IPS-18a (cell line): Measurements from ENCODE around the gene NTM.

Source experiments
- H3K27ac ChIP-seq: one replicate; pipeline ENCODE4 v1.5.1; 2013; ENCODE audit warnings: low read length
- H3K27me3 ChIP-seq: one replicate; pipeline ENCODE4 v1.6.1; 2013; ENCODE audit warnings: mild to moderate bottlenecking, low read length; ENCODE audit not compliant: control insufficient read depth, insufficient read depth
- H3K36me3 ChIP-seq: one replicate; pipeline ENCODE4 v1.6.1; 2013; ENCODE audit warnings: low read depth, low read length; ENCODE audit not compliant: control insufficient read depth
- H3K4me1 ChIP-seq: one replicate; pipeline ENCODE4 v1.6.1; 2013; ENCODE audit warnings: low read depth, low read length; ENCODE audit not compliant: control insufficient read depth
- H3K4me3 ChIP-seq: one replicate; pipeline ENCODE4 v1.5.1; 2013; ENCODE audit warnings: low read length
- H3K9ac ChIP-seq: one replicate; pipeline ENCODE4 v1.6.1; 2013; ENCODE audit warnings: mild to moderate bottlenecking, low read length, moderate library complexity
- H3K9me3 ChIP-seq: one replicate; pipeline ENCODE4 v1.6.1; 2013; ENCODE audit warnings: low read depth, low read length; ENCODE audit not compliant: control insufficient read depth

Gene NTM

GRCh38 chr11:131375421-131375820 is 5.0 kb downstream of the NTM start:
- Histone ChIP-seq H3K9ac (no peak overlapping the region), H3K36me3 (no peaks in the 10 kb centered on the region), H3K4me3 (no peak overlapping the region), H3K27ac (no peak overlapping the region), H3K9me3 (no peaks in the 10 kb centered on the region), H3K27me3 (no peaks in the 10 kb centered on the region), H3K4me1 (peaks cover 28% of the 10 kb centered on the region)

GRCh38 chr11:131375915-131376314 is 5.5 kb downstream of the NTM start:
- Histone ChIP-seq H3K9ac (no peak overlapping the region), H3K27me3 (no peaks in the 10 kb centered on the region), H3K36me3 (no peaks in the 10 kb centered on the region), H3K27ac (no peak overlapping the region), H3K4me1 (peaks cover 23% of the 10 kb centered on the region), H3K9me3 (no peaks in the 10 kb centered on the region), H3K4me3 (no peak overlapping the region)

- no peaks in the 10 kb centered on the region for H3K36me3 ChIP-seq
- H3K4me1 ChIP-seq = no peaks in the 10 kb centered on the region
- H3K27me3 ChIP-seq = no peaks in the 10 kb centered on the region
- no peaks in the 10 kb centered on the region for H3K9me3 ChIP-seq
- H3K27ac ChIP-seq = no peak overlapping the region
- no peak overlapping the region for H3K9ac ChIP-seq
- no peak overlapping the region for H3K4me3 ChIP-seq
Measured at GRCh38 chr11:131378931-131379330, 8.5 kb downstream of the NTM start.

DNA sequence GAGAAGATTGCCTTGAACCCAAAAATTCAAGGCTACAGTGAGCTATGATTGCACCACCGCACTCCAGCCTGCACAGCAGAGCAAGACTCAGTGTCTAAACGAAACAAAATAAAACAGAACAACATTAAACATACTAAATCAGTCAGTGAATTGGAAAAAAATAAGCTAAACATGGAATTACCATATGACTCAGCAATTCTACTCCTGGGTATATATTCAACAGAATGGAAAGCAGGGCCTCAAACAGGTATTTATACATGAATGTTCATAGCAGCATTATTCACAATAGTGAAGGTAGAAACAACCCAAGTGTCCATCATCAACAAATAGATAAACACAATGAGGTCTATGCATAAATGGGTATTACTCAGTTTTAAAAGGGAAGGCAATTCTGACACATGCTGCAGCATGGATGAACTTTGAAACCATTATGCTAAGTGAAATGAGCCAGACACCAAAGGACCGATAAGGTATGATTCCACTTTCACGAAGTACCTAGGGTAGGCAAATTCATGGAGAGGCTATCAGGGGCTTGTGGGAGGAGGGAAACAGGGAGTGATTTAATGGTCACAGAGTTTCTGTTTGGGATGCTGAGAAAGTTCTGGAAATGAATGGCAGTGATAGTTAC is 15.5 kb downstream of the NTM start:
- Histone ChIP-seq H3K36me3 (no peaks in the 10 kb centered on the region), H3K4me3 (no peak overlapping the region), H3K4me1 (no peaks in the 10 kb centered on the region), H3K9me3 (no peaks in the 10 kb centered on the region), H3K27ac (no peak overlapping the region), H3K9ac (no peak overlapping the region), H3K27me3 (no peaks in the 10 kb centered on the region)

GRCh38 chr11:131386408-131386807 is 16.0 kb downstream of the NTM start:
- Histone ChIP-seq H3K4me3 (no peak overlapping the region), H3K27me3 (no peaks in the 10 kb centered on the region), H3K4me1 (no peaks in the 10 kb centered on the region), H3K9me3 (no peaks in the 10 kb centered on the region), H3K36me3 (no peaks in the 10 kb centered on the region), H3K27ac (no peak overlapping the region), H3K9ac (no peak overlapping the region)

DNA sequence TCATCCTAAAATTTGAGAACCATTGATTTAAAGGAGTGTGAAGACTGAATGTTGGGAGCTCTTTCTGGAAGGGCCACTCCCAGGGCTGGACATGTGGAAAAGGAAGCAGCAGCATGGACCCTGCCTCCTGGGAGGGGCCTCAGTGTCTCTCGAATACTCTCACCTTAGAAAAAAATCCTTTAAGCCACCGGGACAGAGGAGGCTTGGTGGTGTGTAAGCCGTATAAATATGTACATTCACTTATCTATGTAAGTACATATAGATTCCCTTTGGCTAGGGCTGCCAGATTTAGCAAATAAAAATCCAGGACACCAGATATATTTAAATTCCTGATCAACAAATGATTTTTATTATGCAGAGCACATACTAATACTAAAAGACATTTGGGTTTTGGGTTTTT is 17.6 kb downstream of the NTM start:
- peaks cover 7% of the 10 kb centered on the region for H3K4me1 ChIP-seq
- no peaks in the 10 kb centered on the region for H3K36me3 ChIP-seq
- no peak overlapping the region for H3K9ac ChIP-seq
- no peaks in the 10 kb centered on the region for H3K27me3 ChIP-seq
- no peak overlapping the region for H3K4me3 ChIP-seq
- no peaks in the 10 kb centered on the region for H3K9me3 ChIP-seq
- no peak overlapping the region for H3K27ac ChIP-seq

GRCh38 chr11:131389582-131389981 is 19.2 kb downstream of the NTM start:
- H3K27ac ChIP-seq = no peak overlapping the region
- H3K27me3 ChIP-seq = no peaks in the 10 kb centered on the region
- peaks cover 7% of the 10 kb centered on the region for H3K4me1 ChIP-seq
- no peak overlapping the region for H3K9ac ChIP-seq
- H3K36me3 ChIP-seq = no peaks in the 10 kb centered on the region
- no peaks in the 10 kb centered on the region for H3K9me3 ChIP-seq
- no peak overlapping the region for H3K4me3 ChIP-seq

DNA sequence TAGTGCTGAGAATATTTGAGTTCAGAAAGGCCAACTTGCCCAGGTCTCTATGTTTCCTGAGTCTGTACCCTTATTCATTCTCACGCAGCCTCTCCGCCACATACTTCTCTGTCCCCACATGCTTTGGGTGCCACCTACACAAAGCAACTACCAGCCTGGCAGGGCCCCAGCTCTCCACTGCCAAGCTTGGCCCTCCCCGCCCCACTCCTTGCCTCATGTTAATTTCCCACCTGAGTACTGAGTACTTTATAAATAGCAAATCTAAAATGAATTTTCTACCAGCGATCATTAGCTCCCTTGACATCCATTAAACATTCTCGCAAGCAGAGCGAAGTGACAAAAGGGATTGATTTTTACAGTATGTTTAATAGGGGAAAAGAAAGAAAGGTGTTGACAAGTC is 20.8 kb downstream of the NTM start:
- H3K9ac ChIP-seq = no peak overlapping the region
- H3K9me3 ChIP-seq = no peaks in the 10 kb centered on the region
- H3K36me3 ChIP-seq = no peaks in the 10 kb centered on the region
- H3K27me3 ChIP-seq = no peaks in the 10 kb centered on the region
- H3K4me1 ChIP-seq = peaks cover 7% of the 10 kb centered on the region
- H3K27ac ChIP-seq = no peak overlapping the region
- H3K4me3 ChIP-seq = no peak overlapping the region

DNA sequence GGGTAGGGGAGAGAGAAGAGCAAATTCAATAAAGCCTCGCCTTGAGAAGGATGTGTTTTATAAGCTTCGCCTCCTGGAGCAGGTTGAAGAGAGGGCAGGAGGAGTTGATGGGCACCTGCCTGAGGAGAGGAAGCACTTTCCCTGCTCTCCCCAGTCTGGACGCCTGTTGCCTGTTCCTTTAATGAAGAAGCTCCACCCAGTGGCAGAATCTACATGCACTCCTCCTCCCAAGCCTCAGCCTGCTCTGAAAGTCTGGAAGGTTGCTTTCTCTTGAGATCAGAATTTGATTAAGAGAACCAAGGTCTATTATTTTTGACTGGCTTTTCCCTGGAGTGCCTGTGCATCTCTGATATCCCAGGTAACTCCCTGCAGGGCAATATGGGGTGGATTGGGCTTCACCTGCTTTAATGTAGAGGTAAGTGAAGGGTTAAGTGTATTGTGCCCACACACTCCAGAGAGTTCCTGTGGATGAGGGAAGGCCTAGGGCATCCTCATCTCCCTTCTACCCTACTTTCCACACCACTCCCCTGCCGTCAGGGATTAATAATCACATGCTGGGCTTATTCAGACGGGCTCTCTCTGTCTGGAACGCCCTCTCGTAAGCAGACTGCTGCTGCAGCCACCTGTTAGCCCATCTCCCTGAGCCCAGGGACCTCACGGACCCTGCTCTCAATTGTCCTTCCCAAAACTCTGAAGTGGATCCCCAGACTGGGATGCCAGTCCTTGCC is 22.3 kb downstream of the NTM start:
- Histone ChIP-seq H3K9ac (no peak overlapping the region), H3K27ac (no peak overlapping the region), H3K27me3 (no peaks in the 10 kb centered on the region), H3K4me1 (peaks cover 7% of the 10 kb centered on the region), H3K9me3 (no peaks in the 10 kb centered on the region), H3K4me3 (no peak overlapping the region), H3K36me3 (no peaks in the 10 kb centered on the region)

DNA sequence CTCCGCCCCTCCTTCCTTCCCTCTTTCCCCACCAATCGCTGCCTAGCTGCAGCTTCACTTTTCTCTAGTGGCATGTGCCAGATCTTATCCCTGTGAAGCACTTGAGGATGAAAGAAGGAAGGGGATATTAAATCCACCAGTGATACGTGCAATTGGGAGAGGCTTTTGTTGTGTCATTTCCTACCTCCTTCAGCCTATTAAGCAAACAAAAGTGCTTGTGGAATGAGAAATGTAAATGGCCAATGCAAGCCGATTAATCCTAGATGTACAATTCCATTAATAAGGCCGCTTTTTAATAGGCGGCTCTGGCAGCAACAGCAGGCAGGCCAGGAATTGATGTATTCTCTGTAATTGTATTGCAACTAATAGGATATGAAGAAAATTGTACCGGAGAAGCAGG is 23.3 kb downstream of the NTM start:
- H3K4me3 ChIP-seq = no peak overlapping the region
- H3K4me1 ChIP-seq = peaks cover 7% of the 10 kb centered on the region
- no peaks in the 10 kb centered on the region for H3K27me3 ChIP-seq
- H3K9ac ChIP-seq = no peak overlapping the region
- no peak overlapping the region for H3K27ac ChIP-seq
- no peaks in the 10 kb centered on the region for H3K36me3 ChIP-seq
- H3K9me3 ChIP-seq = no peaks in the 10 kb centered on the region

GRCh38 chr11:131397675-131398074 is 27.3 kb downstream of the NTM start:
- no peaks in the 10 kb centered on the region for H3K27me3 ChIP-seq

DNA sequence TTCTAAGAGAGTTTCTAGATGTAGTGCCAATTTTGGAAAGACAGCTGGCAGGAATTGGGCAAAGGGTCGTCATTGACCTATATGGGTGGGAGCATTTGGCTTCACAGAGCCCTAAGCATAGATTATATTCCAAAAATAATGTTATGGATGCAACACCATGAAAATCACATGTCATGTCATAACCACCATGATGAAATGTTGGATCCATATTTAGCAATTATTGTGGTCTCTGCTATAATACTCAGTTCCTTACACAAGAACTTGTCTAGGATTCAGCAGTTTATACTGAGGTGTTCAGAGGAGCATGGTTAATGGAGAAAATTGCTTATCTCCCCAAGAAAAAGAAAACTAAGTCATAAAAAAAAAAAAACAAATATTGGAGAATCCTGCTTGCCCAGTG is 31.6 kb downstream of the NTM start:
- Histone ChIP-seq H3K27ac (no peak overlapping the region), H3K36me3 (no peaks in the 10 kb centered on the region), H3K4me1 (no peaks in the 10 kb centered on the region), H3K27me3 (no peaks in the 10 kb centered on the region), H3K9me3 (no peaks in the 10 kb centered on the region), H3K9ac (no peak overlapping the region), H3K4me3 (no peak overlapping the region)

More at GRCh38 chr11:131397675-131398074, 27.3 kb downstream of the NTM start:
- Histone ChIP-seq H3K9me3 (no peaks in the 10 kb centered on the region), H3K36me3 (no peaks in the 10 kb centered on the region), H3K9ac (no peak overlapping the region), H3K27ac (no peak overlapping the region), H3K4me3 (no peak overlapping the region), H3K4me1 (peaks cover 2% of the 10 kb centered on the region)
